GM18520 (cell line): Measurements from ENCODE around the gene DNAJC4.
A peak's percentile ranks its signal among the peaks of the same experiment; 100 is the strongest.

Experiments
- ATAC-seq: cut with Tn5 transposase; IDR thresholded peaks from one replicate; pipeline ENCODE4 v1.9.1; 2021; ENCODE audit not compliant: unreplicated experiment

DNAJC4 gene

DNA sequence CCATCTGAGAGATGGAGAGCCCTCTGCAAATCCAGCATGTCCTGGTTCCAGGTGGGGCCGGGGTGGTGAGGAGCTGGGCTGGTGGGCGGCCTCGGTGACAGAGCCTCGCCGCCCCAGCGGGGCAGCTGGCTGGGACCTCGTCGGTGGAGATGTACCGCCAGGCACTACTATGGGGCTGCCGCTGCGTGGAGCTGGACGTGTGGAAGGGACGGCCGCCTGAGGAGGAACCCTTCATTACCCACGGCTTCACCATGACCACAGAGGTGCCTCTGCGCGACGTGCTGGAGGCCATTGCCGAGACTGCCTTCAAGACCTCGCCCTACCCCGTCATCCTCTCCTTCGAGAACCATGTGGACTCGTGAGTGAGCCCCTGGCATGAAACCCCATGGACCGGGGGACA, 28.0 kb downstream of the DNAJC4 start:
- ATAC-seq, result no peak

DNA sequence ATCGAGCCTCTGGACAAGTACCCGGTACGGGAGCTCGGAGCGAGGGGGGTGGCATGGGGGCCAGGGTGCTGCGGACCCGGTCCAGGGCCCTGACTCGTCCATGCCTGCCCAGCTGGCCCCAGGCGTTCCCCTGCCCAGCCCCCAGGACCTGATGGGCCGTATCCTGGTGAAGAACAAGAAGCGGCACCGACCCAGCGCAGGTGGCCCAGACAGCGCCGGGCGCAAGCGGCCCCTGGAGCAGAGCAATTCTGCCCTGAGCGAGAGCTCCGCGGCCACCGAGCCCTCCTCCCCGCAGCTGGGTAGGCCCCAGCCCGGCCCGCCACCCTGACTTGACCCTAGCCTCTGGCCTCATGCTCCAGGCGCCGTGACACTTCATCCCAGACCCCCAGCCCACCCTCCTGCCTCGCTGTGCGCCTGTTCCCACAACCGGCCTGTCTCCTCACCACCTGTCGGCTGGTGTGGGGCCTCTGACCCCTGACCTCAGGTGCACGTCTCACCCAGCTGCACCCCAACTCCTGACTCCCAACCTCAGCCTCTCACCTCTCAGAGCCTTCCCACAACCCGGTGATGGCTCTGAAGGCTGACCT, 28.7 kb downstream of the DNAJC4 start:
- ATAC-seq, result no peak

DNA sequence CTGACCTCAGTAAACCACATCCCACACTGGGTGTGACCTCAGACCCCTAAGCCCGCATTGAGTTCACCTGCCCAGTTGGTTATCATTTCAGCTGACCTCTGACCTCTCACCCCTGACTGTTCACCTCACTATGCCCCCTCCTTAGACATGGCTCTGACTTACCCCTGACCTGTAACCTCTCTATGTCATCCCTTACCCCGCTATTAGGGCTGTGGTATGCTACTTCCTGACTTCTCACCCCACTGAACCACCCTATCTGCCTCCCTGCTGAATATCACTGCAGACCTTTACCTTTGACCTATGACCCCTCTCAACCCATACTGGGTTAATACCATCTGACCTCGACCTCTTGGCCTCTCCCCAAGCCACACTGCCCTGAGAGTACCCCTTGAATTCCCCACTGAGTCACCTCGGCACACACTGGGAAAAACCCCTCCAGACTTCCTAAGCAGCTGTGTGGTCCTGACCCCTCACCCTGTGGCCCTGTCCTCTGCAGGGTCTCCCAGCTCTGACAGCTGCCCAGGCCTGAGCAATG, 29.3 kb downstream of the DNAJC4 start:
- no peak for ATAC-seq

DNA sequence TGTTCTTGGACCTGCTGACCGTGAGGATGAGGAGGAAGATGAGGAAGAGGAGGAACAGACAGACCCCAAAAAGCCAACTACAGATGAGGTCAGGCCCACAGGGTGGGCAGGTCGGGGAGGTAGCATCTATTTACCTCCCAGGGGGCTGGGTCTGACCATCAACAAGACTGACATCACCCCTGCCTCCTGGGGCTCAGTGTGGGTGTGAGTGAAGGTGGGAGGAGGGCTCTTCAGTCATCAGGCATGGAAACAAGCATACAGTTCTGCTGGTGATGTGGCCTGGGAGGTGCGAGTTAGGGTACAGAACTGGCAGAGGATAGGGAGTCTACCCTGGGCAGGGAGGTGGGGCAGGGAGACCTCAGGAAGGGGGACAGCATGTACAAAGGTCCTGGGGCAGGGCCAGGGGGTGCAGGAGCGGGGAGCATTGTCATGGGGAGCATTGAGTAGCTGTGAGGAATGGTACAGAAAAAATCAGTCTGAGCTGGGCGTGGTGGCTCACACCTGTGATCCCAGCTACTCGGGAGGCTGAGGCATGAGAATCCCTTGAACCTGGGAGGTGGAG, 29.9 kb downstream of the DNAJC4 start:
- ATAC-seq, result no peak

DNA sequence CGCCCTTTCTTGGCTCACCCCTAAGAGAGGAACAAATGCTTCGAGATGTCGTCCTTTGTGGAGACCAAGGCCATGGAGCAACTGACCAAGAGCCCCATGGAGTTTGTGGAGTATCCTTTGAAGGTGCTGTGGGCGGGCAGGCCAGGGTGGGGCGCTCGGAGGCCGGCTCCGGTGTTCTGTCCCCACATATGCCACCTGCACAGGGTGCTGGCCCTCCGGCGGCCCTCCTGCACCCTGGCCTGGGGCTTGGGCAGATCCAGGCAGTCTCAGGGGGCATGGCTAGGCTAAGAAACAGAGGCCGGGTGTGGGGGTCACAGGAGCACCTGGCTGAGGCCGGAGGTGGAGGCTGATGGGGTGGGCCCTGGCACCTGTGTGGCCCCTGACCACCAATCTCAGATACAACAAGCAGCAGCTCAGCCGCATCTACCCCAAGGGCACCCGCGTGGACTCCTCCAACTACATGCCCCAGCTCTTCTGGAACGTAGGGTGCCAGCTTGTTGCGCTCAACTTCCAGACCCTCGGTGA, 31.3 kb downstream of the DNAJC4 start:
- ATAC-seq, result no peak

DNA sequence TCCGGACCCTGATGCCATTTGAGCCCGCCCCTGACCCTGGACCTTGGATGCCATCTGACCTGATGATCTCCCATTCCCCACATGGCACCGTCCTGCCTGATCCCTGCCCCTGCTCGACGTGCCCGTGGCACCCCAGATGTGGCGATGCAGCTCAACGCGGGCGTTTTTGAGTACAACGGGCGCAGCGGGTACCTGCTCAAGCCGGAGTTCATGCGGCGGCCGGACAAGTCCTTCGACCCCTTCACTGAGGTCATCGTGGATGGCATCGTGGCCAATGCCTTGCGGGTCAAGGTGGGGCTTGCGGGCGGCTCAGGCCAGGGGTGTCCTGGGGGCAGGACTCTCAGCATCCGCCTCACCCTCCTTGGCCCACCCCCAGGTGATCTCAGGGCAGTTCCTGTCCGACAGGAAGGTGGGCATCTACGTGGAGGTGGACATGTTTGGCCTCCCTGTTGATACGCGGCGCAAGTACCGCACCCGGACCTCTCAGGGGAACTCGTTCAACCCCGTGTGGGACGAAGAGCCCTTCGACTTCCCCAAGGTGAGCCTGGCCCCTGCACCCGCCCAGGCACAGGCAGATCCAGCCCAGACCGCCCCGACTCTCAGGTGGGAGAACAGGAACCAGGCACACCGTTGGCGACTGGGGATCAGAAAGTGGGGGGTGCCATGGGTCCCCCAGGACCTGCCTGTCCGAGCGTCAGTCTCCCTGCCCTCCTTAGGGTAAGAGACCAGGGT, 32.1 kb downstream of the DNAJC4 start:
- ATAC-seq, result no peak

DNA sequence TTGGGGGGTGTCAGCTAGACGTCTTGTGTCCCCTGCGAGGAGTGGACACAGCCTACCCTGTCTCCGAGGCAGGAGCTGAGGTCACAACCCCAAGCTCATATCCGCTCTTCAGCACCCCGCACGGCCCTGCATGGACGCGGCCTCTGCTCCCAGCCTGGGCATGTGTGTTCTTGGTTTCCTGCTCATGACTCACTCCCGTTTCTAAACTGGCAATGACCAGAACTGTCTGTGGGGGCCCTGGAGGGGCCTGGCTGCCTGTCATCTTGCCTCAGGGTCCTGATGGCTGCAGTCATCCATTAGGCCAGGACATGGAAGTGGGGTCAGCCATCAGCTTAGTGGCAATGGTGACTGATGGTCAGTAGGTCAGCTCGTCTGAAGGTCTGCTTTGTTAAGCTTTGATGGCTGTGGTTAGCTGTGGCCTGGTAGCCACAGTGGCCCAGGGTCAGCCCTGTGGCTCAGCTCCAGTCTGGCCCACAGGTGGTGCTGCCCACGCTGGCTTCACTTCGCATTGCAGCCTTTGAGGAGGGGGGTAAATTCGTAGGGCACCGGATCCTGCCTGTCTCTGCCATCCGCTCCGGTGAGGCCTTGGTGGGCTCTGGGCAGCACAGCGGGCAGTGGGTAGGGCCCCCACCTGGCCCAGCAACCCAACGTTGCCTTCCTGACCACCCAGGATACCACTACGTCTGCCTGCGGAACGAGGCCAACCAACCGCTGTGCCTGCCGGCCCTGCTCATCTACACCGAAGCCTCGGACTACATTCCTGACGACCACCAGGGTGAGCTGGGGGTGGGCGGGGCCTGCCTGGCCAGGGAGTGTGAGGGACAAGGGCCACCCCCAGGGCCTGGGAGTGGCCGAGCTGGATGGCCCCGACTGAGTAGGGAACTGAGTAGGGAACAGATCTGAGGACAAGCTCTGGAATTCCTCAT, 32.9 kb downstream of the DNAJC4 start:
- ATAC-seq, result no peak

DNA sequence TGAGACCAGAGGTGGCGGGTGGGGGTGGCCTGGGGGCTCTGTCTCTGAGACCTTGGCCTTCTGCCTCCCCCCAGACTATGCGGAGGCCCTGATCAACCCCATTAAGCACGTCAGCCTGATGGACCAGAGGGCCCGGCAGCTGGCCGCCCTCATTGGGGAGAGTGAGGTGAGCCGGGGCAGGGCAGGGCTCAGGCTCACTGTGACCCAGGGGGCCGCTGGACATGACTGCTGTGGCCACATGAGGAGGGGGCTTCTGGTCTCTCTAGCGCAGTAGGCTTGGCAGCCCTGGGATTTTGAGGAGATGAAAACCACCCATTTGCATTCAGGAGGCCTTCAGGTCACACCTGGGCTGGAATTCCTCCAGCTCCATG, 33.6 kb downstream of the DNAJC4 start:
- no peak for ATAC-seq

DNA sequence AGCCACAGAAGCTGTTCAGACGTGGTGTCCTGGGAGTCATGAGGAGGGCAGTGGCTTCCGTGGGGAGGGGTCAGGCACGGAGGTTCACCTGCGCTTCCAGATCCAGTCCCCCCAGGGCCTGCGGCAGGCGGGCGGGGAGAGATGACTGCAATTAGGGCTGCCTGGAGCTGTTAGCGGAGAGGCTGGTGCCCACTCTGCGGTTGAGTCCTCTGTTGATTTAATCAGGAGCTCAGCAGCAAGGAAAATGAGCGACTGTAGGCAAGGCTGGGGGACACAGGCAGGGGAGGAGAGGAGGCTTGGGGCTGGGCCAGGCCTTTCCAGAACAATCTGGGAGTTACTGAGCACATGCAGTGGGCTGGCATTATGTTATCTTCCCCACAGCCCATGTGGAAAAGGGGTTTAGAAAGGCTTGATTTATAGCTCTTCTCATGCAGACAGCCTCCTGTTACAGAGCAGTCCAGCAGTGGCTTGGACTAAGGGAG, 34.1 kb downstream of the DNAJC4 start:
- ATAC-seq, result no peak

DNA sequence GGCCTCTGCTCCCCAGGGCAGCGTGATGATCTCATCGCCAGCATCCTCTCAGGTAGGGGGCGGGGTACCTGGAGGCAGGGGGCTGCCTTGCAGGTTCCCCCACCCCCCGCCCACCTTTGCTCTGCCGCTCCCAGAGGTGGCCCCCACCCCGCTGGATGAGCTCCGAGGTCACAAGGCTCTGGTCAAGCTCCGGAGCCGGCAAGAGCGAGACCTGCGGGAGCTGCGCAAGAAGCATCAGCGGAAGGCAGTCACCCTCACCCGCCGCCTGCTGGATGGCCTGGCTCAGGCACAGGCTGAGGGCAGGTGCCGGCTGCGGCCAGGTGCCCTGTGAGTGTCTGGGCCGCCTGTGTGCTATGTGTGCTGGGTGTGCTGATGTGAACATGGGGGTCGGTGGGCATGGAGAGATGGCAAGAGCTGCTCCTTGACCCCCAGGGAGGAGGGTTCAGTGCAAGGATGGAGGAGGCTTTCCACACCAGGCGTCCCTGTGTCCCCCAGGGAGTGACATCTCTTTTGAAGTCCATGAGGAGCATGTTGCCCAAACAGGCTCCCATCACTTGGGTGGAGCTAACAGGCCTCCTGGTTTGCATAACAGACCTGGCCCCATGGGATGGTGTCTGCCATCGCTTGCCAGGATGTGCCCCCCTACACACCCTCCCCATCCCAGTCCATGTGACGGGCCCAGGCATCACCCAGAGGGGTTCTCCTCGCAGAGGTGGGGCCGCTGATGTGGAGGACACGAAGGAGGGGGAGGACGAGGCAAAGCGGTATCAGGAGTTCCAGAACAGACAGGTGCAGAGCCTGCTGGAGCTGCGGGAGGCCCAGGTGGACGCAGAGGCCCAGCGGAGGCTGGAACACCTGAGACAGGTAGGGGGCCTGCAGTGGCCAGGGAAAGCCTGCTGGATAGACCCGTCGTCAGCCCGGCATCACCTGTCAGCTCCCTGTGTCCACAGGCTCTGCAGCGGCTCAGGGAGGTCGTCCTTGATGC, 35.1 kb downstream of the DNAJC4 start:
- no peak for ATAC-seq

DNA sequence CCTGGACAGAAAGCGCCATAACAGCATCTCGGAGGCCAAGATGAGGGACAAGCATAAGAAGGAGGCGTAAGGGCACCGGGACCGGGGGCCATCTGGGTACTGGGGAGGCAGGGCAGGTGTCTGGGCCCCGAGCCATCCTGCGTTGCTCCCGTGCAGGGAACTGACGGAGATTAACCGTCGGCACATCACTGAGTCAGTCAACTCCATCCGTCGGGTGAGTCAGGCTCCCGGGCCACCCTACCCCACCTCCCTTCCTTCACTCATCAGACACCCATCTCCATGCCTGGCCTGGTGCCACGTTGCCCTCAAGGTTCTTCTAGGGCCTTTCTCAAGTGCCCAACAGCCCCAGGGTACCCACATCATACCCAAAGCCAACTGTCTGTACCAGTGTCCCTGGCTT, 36.0 kb downstream of the DNAJC4 start:
- no peak for ATAC-seq

DNA sequence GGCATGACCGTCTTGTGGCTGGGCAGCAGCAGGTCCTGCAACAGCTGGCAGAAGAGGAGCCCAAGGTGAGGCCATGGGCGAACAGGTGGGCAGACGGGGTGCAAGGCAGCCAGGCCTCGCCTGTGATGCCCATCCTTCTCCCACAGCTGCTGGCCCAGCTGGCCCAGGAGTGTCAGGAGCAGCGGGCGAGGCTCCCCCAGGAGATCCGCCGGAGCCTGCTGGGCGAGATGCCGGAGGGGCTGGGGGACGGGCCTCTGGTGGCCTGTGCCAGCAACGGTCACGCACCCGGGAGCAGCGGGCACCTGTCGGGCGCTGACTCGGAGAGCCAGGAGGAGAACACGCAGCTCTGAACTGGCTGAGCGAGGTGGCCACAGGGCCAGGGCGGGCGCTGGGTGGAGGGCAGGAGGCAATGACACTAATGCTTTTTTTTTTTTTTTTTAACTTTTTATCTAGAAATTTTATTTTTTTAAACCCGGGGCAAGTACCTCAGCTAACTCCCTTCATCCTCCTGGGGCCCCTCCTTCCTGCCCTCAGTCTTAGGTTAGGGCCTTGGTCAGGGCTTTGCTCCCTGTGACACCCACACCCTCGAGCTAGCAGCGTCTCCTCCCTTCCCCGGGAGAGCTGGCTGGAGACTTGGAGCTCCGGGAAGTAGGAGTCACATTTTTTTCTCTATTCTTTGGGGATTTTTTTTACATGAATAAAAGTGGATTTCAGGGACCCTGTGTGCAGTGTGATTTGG, 37.0 kb downstream of the DNAJC4 start:
- no peak for ATAC-seq

DNA sequence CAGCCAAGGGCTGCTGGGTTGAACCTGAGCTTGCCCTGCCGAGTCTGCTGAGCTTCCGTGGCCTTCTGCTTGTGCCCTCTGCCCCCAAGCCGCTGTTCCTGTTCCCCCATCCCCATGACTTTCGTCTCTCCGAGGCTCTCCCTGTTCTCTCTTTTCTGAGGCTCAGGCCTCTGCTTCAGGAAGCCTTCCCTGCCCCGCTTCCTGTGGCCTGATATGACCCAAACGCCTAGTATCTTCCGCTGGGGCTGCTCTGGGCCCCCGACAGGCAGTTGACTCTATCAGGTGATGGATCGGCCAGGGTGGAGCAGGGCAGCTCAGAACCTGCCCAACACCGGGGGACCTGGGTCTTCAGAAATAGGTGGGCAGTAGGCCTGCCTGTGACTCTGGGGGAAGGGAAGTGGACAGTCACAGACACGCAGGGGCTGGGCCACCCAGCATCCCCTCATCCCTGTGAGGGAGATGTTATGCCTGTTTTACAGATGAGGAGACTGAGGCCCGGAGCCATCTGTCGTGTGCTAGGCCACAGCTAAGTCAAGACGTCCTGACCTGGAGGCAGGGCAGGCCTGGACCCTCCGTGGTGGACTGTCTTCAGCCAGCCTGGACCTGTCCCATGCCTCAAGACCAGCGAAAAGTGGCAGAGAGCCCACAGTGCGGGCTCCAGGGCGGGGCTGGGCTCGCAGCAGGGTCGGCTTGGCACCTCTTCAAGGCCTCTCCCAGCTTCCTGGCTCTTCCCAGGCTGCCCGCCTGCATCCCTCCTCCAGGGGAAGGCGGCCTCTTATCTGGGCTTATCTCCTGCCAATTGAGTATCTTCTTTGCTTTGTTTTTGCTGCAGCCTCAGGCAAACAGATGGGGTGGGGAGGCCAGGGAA, 37.9 kb downstream of the DNAJC4 start:
- ATAC-seq, result no peak

DNA sequence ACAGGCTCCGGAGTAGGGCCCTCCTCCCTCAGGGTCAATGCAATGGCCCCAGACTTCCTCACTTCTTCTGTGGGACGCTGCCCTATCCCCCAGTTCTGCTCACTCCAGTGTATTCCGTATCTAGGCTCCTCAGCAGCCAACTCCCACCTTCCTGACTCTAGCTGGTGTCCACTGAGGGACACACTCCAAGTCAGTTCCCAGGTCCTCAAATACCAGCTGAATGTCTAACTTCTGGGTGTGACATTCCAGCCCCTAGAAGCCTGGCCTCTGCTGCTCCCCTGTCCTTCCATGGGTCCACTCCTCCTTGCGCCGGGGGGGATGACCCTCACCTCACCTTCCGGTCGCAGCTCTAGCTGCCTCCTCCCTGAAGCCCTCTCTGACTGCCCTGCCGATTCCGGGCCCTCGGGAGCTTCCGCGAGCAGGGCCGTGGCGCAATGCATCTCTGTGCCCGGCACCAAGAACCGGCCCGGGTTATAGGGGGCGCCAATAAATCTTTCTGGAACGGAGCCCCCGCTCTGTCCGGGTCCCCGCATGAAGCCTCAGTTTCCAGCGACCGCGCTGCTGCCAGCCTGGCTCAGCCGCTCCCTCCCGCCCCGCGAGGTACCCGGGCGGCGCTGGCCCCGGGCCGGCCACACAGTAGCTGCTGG, 38.7 kb downstream of the DNAJC4 start:
- peak; percentile 5 for ATAC-seq

DNA sequence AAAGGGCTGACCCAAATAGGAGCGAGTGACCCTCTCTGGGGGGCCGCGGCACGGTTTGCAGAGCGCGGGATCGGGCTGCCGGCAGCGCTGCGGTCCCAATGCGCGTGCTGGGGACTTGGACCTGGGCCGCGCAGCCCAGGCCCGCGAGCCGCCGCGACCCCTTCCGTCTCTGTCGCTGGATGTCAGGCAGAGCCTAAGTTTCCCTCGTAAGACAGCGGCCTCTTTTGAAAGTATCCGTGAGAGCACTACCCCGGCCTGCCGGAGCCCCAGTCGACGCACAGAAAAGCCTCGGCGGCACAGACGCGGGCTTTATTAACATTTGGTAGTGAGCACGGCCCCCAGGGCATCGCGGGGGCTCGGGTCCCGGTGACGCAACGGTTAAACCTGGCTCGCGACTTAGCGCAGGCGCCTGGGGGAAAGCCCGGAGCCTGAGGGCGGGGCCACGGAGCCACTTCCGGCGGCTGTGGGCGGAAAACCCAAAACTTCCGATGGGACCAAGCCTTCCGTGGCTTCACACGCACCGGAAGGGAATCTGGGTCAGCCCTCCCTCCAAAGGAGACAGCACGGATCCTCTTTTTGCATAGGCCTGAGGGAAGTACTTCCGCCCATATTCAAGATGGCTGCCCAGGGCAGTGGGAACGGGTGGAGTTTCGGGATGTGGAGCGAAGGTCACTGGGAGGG, 39.3 kb downstream of the DNAJC4 start:
- ATAC-seq, result peak; percentile 72

DNA sequence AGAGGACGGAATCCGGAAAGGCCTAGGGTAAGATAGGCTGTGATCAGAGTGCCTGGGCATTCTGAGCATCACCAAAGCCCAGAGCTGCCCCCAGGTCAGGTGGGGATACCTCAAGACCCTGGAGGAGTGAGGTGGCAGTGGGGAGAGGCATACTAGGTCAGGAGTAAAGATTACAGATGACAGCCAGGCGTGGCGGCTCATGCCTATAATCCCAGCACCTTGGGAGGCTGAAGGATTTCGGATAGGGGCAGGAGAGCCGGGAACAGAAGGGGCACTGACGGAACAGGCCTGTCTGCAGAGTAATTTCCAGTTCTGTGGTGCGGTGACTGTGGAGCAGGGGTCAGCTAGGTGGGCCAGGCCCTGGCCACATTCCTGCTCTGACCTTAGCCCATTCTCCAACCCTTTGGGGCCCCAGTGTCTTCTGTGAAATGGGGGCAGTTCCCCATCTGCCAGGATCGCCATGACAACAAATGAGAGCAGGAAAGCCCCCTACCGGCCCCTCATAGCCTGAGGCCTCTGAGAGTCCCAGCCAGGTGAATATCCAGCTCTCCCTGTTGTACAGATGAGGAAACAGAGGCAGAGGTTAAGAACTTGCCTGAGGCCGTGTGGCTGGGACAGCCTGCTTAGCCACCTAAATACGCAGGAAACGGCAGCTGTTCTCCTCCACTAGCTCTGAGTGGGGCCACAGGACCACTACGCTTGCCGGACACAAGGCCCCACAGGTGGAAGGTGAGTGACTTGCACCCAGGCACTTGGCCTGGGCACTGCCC, 44.9 kb downstream of the DNAJC4 start:
- ATAC-seq, result no peak
